K562 (cell line): Measurements from ENCODE around the gene GFOD1. TPM values are rescaled to one million over a fixed set of nuclear protein-coding genes. Genes with fewer than 3 reads are reported as not detected.

Experiments
- ATAC-seq: fragments of 200-7000 bp; cut with Tn5 transposase; 3 replicates; pipeline ENCODE4 v1.9.1; 2020; ENCODE audit warnings: moderate library complexity
- BruUV-seq: library from RNA; stranded (reverse); fragments of 400-500 nt; replicated peaks from 2 replicates; lab custom pipeline; 2021; lab: Mats Ljungman, UMichigan
- CTCF ChIA-PET: fragments of 300-600 bp; formaldehyde crosslinking; extraction: SDS; loops from one replicate; lab custom pipeline; 2021; ENCODE audit warnings: low intra/inter-chr PET ratio; lab: Yijun Ruan, JAX
- POLR2A ChIA-PET: fragments of 300-600, 350-650 bp; sonication (Branson Sonifier 250); formaldehyde crosslinking; extraction: SDS; loops from one replicate; lab custom pipeline; 2021; ENCODE audit warnings: antibody characterized with exemption, inconsistent platforms; lab: Yijun Ruan, JAX
- DNase-seq, 4 experiments: peaks; one replicate each; pipeline versions ENCODE4 v3.0.0 to v3.0.0-alpha.2; 2011 to 2018; ENCODE audit warnings: low spot score in 3 of 4, mixed read lengths in 3 of 4; ENCODE audit errors: extremely low read depth in 1 of 4
- FAIRE-seq: peaks from 2 replicates; lab custom pipeline; 2011; peaks lifted over from hg19 to GRCh38; lab: Jason Lieb, UNC
- H2AFZ ChIP-seq: 2 replicates; pipeline ENCODE4 v1.6.0; 2011; ENCODE audit warnings: low read depth, low read length, control low read depth, inconsistent platforms
- H3K27ac ChIP-seq: fragments of 200-600 bp; 3 replicates; pipeline ENCODE4 v1.8.0; 2011; ENCODE audit warnings: low read depth, mild to moderate bottlenecking, control low read depth, inconsistent platforms, low read length, moderate library complexity, mixed read lengths; ENCODE audit errors: extremely low read depth
- H3K27me3 ChIP-seq, 2 experiments: fragments of 300-600 bp in 1 of 2; 2 replicates in 1 of 2; 3 replicates in 1 of 2; pipeline versions ENCODE4 v1.6.0 to v1.8.0; 2011; ENCODE audit warnings: inconsistent platforms in 2 of 2, low read length in 2 of 2, mild to moderate bottlenecking in 1 of 2, mixed read lengths in 1 of 2, moderate library complexity in 1 of 2; ENCODE audit not compliant: control insufficient read depth in 2 of 2, insufficient read depth in 2 of 2
- H3K36me3 ChIP-seq: fragments of 300-600 bp; 3 replicates; pipeline ENCODE4 v1.8.0; 2011; ENCODE audit warnings: mild to moderate bottlenecking, low read length, inconsistent platforms; ENCODE audit not compliant: control insufficient read depth, insufficient read depth
- H3K4me1 ChIP-seq, 2 experiments: fragments of 200-600 bp in 1 of 2; replicated peaks in 1 of 2; 2 replicates in 1 of 2; 3 replicates in 1 of 2; pipeline versions ENCODE4 v1.5.1 to v1.8.0; 2011; ENCODE audit warnings: inconsistent platforms in 2 of 2, low read length in 2 of 2, mild to moderate bottlenecking in 1 of 2, mixed read lengths in 1 of 2, moderate library complexity in 1 of 2; ENCODE audit not compliant: control insufficient read depth in 2 of 2, insufficient read depth in 2 of 2
- H3K4me2 ChIP-seq: 2 replicates; pipeline ENCODE4 v1.6.1; 2011; ENCODE audit warnings: low read length, control low read depth, inconsistent platforms, mixed read lengths; ENCODE audit not compliant: insufficient read depth
- H3K4me3 ChIP-seq: fragments of 200-600 bp; sonication (generic), shearing (Covaris generic); 2 replicates; pipeline ENCODE4 v1.5.1; 2016; ENCODE audit warnings: control low read depth, inconsistent platforms
- H3K79me2 ChIP-seq: fragments of 200-600 bp; 3 replicates; pipeline ENCODE4 v1.8.0; 2011; ENCODE audit warnings: low read length, inconsistent platforms; ENCODE audit not compliant: control insufficient read depth, insufficient read depth
- H3K9ac ChIP-seq, 2 experiments: 2 replicates each; pipeline versions ENCODE4 v1.6.0 to v1.6.1; 2011; ENCODE audit warnings: low read depth in 2 of 2, low read length in 2 of 2, control low read depth in 1 of 2, inconsistent platforms in 1 of 2, mild to moderate bottlenecking in 1 of 2, mixed read lengths in 1 of 2; ENCODE audit not compliant: insufficient read depth in 1 of 2
- H3K9me1 ChIP-seq: one replicate; pipeline ENCODE4 v1.6.0; 2011; ENCODE audit warnings: inconsistent platforms, mild to moderate bottlenecking, low read length, moderate library complexity; ENCODE audit not compliant: control insufficient read depth, insufficient read depth
- H3K9me3 ChIP-seq: replicated peaks from 2 replicates; pipeline ENCODE4 v1.5.1; 2011; ENCODE audit warnings: low read depth, low read length, inconsistent platforms; ENCODE audit not compliant: control insufficient read depth, insufficient read depth
- H4K20me1 ChIP-seq: replicated peaks from 2 replicates; pipeline ENCODE4 v1.6.1; 2011; ENCODE audit warnings: low read length, inconsistent platforms, mixed read lengths; ENCODE audit not compliant: control insufficient read depth, insufficient read depth
- ARID2 ChIP-seq: fragments of 450-650 bp; IDR thresholded peaks from 2 replicates; pipeline ENCODE4 v1.6.1; 2017; ENCODE audit warnings: antibody characterized with exemption, mild to moderate bottlenecking
- ARNT ChIP-seq, 2 experiments: fragments of 450-650 bp; IDR thresholded peaks; 2 replicates each; pipeline ENCODE4 v1.6.1; 2016; ENCODE audit warnings: mild to moderate bottlenecking in 1 of 2
- FOXP1 ChIP-seq: sonication (generic); formaldehyde crosslinking; IDR thresholded peaks from 2 replicates; pipeline ENCODE4 v1.8.0; 2022; ENCODE audit warnings: mild to moderate bottlenecking, missing genetic modification reagents
- SMARCC2 ChIP-seq: fragments of 450-650 bp; IDR thresholded peaks from 2 replicates; pipeline ENCODE4 v1.6.1; 2017; ENCODE audit warnings: antibody characterized with exemption, moderate library complexity, mild to moderate bottlenecking, low read depth
- ZNF239 ChIP-seq: fragments of 250-450 bp; sonication (Bioruptor Pico); IDR thresholded peaks from 2 replicates; pipeline ENCODE4 v1.4.0; 2020; ENCODE audit warnings: mild to moderate bottlenecking
- whole genome bisulfite sequencing: fragments of 100-300 bp; shearing (Covaris generic); methylation state at CpG from one replicate; pipeline ENCODE4 v1.1.6; 2016; ENCODE audit warnings: low coverage, mixed read lengths; ENCODE audit not compliant: insufficient coverage; ENCODE audit errors: missing lambda C conversion rate; 5-methylcytosine and 5-hydroxymethylcytosine counted together
- in situ Hi-C: fragments of 300-500 bp; cut with MboI; formaldehyde crosslinking; loops from 4 replicates; pipeline ENCODE4 v1.15.0; 2018; ENCODE audit warnings: inconsistent platforms, mixed read lengths
- intact Hi-C: fragments of 100-400 bp; cut with micrococcal nuclease; formaldehyde crosslinking; loops from 2 replicates; pipeline ENCODE4 v1.14.2; 2022
- polyA plus RNA-seq, 8 experiments: library from polyadenylated mRNA; depleted of rRNA in 4 of 8; stranded (reverse) in 5 of 8; unstranded in 3 of 8; fragments of >200 nt; fragmentation: Nextera tagmentation in 2 of 8; fragmentation: Illumina TruSeq in 1 of 8; extraction: Ambion mirVana in 2 of 8; extraction: Trizol in 1 of 8; gene quantifications; 2 replicates each; pipeline versions ENCODE4 v1.2.1 to v1.2.3, GENCODE V29; 2011 to 2014; ENCODE audit warnings: inconsistent platforms in 1 of 8, missing spikeins in 1 of 8
- total RNA-seq, 7 experiments: library from RNA; depleted of rRNA in 6 of 7; stranded (reverse); fragments of >200 nt in 6 of 7; fragmentation: Illumina TruSeq in 2 of 7; extraction: Trizol in 2 of 7; gene quantifications; 2 replicates each; pipeline versions ENCODE4 v1.2.1 to v1.2.3, GENCODE V29; 2011 to 2021; ENCODE audit warnings: low replicate concordance in 1 of 7
- TF ChIP-seq, protein P1 (sequence below): fragments of 250-450 bp; sonication (Bioruptor Pico); IDR thresholded peaks from 2 replicates; pipeline ENCODE4 v1.9.0; 2021; ENCODE audit warnings: mild to moderate bottlenecking

The GFOD1 gene
- total and polyA plus RNA-seq, 9 of the 15 experiments (the other 6 are each of a cell fraction or from before 2014, with no cell fraction given): 3.8 to 12.0 (median 8.2) TPM

DNA sequence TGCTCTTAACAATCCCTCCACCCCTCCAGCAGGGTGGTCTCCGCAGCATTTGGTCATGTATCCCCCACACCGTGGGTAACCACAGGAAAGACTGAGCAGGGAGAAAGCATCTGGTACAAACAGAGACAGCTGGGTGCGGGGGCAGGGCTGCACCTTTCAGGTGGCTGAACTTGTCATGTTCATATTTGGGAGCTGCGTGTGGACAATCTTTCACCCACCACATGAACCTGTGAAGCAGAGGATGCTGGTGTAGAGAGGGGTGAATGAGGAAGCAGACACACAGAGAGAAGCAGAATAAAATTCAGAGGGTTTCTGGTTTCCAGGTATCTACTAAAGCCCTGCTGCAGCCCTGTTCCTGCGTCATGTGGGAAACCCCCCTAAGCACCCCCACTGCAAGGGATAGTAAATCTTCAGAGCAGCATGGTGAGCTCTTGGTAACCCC is 8.9 kb downstream of the GFOD1 start (continued):
- TF ChIP-seq, protein P1, sequence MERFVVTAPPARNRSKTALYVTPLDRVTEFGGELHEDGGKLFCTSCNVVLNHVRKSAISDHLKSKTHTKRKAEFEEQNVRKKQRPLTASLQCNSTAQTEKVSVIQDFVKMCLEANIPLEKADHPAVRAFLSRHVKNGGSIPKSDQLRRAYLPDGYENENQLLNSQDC: no peak
- no peak for TF ChIP-seq FOXP1 (CRISPR knock-in tag)

DNA sequence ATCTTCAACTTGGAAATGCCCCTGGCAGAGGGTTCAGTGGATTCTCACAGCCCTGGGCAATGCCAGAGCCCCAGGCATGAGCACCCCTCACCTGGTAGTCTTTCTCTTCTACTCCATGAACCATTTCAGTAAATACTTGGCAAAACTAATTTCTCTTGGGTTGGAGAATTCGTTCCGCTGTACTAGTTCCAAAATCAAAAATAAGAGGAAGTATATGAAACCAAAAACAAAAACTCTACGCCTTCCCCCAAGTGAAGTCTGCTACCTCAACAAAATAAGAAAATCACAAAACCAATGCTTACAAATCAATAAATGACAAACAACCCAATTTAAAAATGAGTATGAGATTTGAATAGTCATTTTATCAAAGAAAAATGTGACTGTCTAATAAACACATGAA is 12.6 kb downstream of the GFOD1 start:
- intact Hi-C loops: no loop called here
- Histone ChIP-seq H3K4me1 (peaks cover 3 to 10% of the 10 kb centered on the region in 2 experiments; a peak in 4 of 5 replicates), H3K9ac (no peak overlapping the region), H3K79me2 (0 out of 3 replicates have a peak, but pooled peaks cover 2% of the 10 kb centered on the region), H3K27ac (no peak overlapping the region), H4K20me1 (no peaks in the 10 kb centered on the region), H3K9me1 (no peaks in the 10 kb centered on the region), H3K4me3 (no peak overlapping the region), H3K27me3 (no peaks in the 10 kb centered on the region), H2AFZ (no peak overlapping the region), H3K36me3 (no peaks in the 10 kb centered on the region; the same call in 2 of the 3 replicates), H3K4me2 (no peak overlapping the region), H3K9me3 (no peaks in the 10 kb centered on the region)
- DNase-seq (no peak), ATAC-seq (no peak), FAIRE-seq (no peak)
- CTCF ChIA-PET: no interaction called here
- BruUV-seq: no TSS peak
- 84% methylated on average over 3 of the region's 3 CpGs for WGBS
- POLR2A ChIA-PET: no interaction called here
- TF ChIP-seq ARNT (IDR thresholded peaks at IDR 0.05) (no peak), ZNF239 (CRISPR knock-in tag) (no peak), SMARCC2 (no peak), ARID2 (no peak)
- in situ Hi-C loops: no loop called here
